ENCODE measurements around the gene MYOM1.
"Not testable (repeated sequence)": the region's sequence is repeated elsewhere in the genome, so short reads cannot be mapped to it uniquely, and the experiment has no call there.

The MYOM1 gene

GRCh38 chr18:3223356-3223755 lies 3.6 kb upstream of the MYOM1 start:
- no peak for DNase-seq

GRCh38 chr18:3221496-3221895 lies 1.7 kb upstream of the MYOM1 start:
- DNase-seq: no peak
- intact Hi-C loops (cut with DNase I): no loop called here

More at GRCh38 chr18:3223356-3223755, 3.6 kb upstream of the MYOM1 start:
- intact Hi-C loops (cut with DNase I): no loop called here

- DNase-seq; intact Hi-C loops (cut with DNase I): not testable (repeated sequence)
Measured at GRCh38 chr18:3220868-3221267, 1.1 kb upstream of the MYOM1 start.

- no peak for DNase-seq
- intact Hi-C loops (cut with DNase I): no loop called here
Measured at GRCh38 chr18:3219241-3219630, 532 bp downstream of the MYOM1 start.

- DNase-seq: no peak
- intact Hi-C loops (cut with DNase I): no loop called here
Measured at GRCh38 chr18:3218819-3219218, 949 bp downstream of the MYOM1 start.

- no peak for DNase-seq
- intact Hi-C loops (cut with DNase I): no loop called here
Measured at GRCh38 chr18:3217948-3218647, 1.7 kb downstream of the MYOM1 start.

- intact Hi-C loops (cut with DNase I): no loop called here
- no peak for DNase-seq
Measured at GRCh38 chr18:3216987-3217386, 2.8 kb downstream of the MYOM1 start.

GRCh38 chr18:3214855-3215637 lies 4.7 kb downstream of the MYOM1 start:
- intact Hi-C loops (cut with DNase I): no loop called here
- DNase-seq: no peak

- no peak for DNase-seq
- intact Hi-C loops (cut with DNase I): no loop called here
Measured at GRCh38 chr18:3213300-3214059, 6.3 kb downstream of the MYOM1 start.

GRCh38 chr18:3212657-3213056 lies 7.1 kb downstream of the MYOM1 start:
- intact Hi-C loops (cut with DNase I): no loop called here
- no peak for DNase-seq

GRCh38 chr18:3211236-3211992 lies 8.4 kb downstream of the MYOM1 start:
- intact Hi-C loops (cut with DNase I): no loop called here
- DNase-seq: no peak

- intact Hi-C loops (cut with DNase I): no loop called here
Measured at GRCh38 chr18:3209859-3210569, 9.8 kb downstream of the MYOM1 start.

GRCh38 chr18:3207565-3207964 lies 12.2 kb downstream of the MYOM1 start:
- DNase-seq: no peak
- intact Hi-C loops (cut with DNase I): no loop called here

More at GRCh38 chr18:3209859-3210569, 9.8 kb downstream of the MYOM1 start:
- DNase-seq: no peak

GRCh38 chr18:3205239-3205638 lies 14.5 kb downstream of the MYOM1 start:
- DNase-seq: no peak
- intact Hi-C loops (cut with DNase I): no loop called here

- DNase-seq: no peak
- intact Hi-C loops (cut with DNase I): no loop called here
Measured at GRCh38 chr18:3199942-3200645, 19.7 kb downstream of the MYOM1 start.

- DNase-seq; intact Hi-C loops (cut with DNase I): not testable (repeated sequence)
Measured at GRCh38 chr18:3198260-3198860, 21.4 kb downstream of the MYOM1 start.

- DNase-seq: no peak
- intact Hi-C loops (cut with DNase I): no loop called here
Measured at GRCh38 chr18:3194947-3195612, 24.7 kb downstream of the MYOM1 start.

- intact Hi-C loops (cut with DNase I): no loop called here
- no peak for DNase-seq
Measured at GRCh38 chr18:3193331-3193730, 26.4 kb downstream of the MYOM1 start.

All from posterior cingulate gyrus (tissue), 11 donors.